GM18499 (cell line): Measurements from ENCODE around the gene LPCAT1.

ENCODE experiments used
- ATAC-seq: cut with Tn5 transposase; IDR thresholded peaks from one replicate; pipeline ENCODE4 v1.9.1; 2021; ENCODE audit warnings: moderate number of reproducible peaks; ENCODE audit not compliant: insufficient read depth, unreplicated experiment

LPCAT1 gene

DNA sequence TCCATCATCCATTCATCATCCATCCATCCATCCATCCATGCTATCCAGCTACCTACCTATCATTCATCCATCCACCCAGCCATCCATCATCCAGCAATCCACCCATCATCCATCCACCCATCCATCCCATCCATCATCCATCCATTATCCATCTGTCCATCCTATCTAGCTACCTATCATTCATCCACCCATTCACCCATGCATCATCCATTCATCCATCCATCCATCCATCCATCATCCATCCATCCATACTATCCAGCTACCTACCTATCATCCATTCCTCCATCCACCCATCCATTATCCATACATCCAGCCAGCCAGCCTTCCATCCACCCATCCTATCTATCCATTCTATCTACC, 104.9 kb downstream of the LPCAT1 start:
- ATAC-seq, result no peak

DNA sequence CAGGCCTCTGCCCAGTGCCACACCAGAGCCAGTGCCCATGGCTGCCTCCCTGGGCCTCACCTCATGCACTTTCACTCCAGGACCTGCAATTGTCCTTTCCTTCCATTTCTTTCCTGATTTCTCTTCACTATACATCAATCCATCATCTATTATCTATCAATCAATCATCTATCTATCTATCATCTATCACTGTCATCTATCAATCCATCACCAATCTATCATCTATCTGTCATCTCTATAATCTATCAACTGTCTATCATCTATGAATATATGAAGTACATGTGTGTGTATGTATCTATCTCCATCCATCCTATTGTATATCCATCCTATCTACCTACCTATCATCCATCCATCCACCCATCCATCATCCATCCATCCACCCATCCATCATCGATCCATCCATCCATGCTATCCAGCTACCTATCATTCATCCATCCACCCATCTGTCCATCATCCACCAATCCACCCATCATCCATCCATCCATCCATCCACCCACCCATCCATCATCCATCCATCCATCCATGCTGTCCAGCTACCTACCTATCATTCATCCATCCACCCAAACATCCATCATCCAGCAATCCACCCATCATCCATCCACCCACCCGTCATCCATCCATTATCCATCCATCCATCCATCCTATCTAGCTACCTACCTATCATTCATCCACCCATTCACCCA, 105.4 kb downstream of the LPCAT1 start:
- ATAC-seq, result no peak

DNA sequence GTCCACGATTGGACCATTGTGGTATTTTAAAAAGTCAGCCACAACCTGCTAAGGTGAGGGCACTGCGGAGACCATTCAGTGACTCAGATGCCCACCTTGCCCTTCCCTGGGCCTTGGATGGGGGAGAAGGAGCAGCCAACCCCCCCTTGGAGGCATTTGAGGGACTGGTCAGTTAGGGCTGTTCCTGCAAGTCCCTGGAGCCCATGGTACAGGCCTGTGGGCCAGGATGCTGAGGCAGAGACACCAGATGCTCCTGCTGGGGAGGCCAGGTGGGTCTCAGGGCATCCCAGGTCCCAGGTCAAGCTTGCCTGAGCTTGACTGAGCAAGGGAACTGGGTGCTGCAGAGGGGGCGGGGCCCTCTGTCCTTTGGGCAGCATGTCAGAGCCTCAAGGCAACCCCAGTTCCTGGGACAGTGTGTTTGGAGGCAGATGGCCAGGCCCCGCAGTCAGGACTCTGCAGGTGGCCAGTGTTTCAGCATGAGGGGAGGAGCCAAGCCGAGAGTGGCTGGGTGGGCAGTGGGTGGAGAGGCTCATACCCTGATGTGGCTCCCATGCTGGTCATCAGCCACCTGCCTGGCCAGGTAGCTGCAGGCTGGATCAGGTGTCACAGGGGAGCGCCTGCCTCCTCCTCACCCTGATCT, 106.1 kb downstream of the LPCAT1 start:
- no peak for ATAC-seq

DNA sequence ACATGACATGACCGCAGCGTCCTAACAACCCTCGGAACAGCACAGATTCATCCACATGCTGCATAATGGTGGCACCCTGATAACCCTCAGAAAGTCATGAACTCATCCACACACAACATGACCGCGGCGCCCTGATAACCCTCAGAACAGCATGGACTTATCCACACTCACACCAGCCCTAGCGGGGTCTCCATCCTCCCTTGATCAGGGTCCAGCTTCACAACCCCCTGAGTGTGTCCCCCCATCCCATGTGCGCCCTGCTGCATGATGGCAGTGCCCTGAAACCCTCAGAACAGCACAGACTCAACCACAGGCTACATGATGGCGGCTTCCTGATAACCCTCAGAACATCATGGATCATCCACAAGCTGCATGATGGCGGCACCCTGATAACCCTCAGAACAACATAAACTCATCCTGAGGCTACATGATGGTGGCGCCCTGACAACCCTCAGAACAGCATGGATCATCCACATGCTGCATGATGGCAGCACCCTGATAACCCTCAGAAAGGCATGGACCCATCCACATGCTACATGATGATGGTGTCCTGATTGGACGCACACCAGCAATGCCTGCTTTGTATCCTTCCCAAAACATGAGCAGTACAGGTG, 106.8 kb downstream of the LPCAT1 start:
- no peak for ATAC-seq

DNA sequence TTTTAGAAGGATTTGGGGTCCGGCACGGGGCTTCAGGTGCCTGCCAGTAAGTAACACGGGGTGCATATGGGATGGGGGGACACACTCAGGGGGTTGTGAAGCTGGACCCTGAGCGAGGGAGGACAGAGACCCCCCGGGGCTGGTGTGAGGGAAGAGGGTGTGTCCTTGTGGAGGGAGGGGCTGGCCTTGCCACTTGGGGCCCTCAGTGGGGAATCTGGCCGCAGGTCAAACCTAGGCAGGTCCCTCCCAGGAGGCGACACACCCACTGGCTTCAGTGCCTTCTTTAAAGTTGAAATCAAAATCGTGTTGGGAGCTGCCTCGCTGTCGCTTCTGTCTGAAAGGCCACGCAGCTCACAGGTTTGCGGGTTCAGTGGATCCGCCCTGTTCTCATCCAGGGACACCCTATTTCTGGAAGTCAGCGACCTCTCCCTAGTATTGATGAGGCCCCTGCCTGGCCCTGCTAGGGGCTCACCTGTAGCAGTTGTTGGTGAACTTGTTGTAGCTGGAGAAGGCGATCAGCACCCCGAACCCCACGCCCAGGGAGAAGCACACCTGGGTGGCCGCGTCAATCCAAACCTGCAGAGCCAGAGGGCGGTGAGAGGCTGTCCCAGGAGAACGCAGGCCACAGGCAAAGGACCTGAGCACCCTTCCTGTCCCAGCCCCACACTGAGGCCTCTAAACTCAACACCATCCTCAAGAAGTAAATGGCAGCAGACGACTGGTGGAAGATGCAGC, 108.0 kb downstream of the LPCAT1 start:
- no peak for ATAC-seq

DNA sequence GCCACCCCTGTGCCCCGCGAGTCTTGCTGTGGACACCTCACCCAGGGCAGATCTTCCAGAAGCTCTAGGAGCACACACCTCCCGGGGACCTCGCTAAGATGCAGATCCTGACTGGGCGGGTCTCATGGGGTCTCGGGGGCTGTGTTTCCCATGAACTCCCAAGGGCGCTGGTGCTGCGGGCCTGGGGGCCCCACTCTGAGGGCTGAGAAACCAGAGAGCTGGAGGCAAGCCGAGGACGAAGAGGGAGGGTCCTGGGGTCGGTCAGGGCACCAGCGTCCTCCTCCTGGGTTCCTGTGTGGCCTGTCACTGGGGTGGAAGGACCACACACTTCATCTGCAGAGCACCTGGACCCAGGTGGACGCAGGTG, 108.7 kb downstream of the LPCAT1 start:
- no peak for ATAC-seq

DNA sequence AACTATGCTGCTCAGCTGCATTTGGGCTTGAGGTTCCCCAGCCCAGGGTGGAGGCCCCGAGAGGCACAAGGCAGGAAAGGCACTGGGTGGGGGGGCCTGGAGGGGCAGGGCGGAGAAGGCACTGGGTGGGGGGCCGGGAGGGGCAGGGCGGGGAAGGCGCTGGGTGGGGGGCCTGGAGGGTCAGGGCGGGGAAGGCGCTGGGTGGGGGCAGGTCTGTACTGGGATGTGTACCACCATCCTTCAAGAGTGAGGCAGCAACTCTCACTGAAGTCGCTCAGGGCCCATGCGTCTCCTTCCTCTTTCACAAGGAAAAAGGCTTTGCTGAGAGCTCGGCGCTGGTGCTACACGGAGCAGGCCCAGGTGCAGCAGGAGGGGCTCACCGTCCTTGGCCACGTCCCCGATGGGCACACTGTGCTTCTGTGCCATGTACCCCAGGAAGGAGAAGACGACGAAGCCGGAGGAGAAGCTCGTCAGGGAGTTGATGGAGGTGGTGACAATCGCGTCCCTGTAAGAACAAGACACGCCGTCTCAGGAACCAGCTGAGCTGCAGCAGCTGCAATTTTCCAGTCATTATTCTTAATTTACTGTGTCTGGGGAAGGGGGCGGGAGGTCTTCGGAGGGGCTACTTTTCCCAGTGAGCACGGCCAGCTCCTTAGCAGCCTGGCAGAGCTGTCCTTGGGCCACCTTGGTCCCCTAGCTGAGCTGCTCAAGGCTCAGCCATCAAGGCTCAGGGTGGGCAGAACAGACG, 109.3 kb downstream of the LPCAT1 start:
- ATAC-seq, result no peak

DNA sequence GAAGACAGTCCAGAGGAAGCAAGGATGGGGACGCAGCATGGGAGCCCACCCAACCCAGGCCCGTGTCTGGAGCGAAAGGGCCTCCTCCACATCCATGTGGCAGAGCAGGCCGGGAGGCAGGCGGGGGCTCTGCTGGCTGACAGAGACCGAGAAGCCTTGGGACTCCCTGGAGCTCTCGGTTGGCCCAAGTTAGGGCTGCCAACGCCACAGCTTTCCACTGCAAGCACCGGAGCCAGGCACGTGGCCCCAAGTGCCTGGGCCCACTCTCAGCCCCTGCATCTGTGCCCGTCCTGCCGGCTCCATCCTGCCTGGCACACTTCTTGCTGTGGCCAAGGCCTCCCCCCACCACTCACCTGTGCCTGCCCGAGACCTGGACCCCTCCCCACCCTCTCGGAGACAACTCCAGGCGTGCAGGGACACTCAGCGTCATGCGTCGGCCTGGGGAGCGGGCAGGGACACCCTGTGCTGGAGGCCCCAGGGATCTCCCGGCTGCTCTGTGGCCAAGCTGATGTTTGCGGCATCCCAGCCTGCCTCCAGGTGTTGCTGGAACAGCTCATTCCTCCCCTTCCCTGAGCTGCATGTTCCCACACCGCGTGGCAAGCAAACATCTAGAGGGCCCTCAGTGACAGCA, 110.0 kb downstream of the LPCAT1 start:
- no peak for ATAC-seq

DNA sequence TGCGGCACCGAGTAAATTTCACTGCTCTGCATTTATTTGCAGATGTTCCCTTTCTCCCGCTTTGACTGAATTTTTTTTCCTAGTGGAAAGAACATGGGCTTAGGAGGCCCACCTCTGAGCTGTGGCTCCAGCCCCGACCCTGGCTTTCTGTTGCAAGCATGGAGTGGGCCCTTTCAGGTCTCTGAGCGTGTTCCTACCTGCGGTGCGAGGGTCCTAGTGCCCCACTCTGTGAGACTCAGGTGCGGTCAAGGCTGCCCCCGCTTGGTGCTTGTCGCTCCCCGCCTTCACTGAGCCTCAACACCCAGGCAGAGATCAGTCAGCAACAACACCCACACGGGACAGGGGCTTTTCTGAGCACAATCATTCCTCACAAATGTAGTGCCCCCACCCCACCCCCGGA, 110.5 kb downstream of the LPCAT1 start:
- ATAC-seq, result no peak

DNA sequence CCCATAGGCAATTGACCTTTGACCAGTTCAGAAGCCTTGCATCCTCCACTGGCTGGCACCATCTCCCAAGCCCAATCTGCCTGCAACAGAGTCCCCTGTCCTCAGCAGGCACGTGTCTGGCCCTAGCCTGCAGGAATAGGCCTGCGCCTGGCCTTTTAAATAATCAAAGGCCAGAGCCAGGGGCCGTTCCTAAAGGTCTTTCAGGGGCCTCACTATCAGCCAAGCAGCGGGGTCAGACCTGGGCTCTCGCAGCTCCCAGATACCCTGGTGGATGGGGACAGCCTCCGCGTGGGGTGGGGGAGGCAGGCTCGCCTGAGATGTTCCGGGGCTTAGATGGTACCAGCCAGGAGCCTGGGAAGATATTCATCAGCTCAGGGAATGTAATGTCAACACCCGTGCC, 111.1 kb downstream of the LPCAT1 start:
- no peak for ATAC-seq

DNA sequence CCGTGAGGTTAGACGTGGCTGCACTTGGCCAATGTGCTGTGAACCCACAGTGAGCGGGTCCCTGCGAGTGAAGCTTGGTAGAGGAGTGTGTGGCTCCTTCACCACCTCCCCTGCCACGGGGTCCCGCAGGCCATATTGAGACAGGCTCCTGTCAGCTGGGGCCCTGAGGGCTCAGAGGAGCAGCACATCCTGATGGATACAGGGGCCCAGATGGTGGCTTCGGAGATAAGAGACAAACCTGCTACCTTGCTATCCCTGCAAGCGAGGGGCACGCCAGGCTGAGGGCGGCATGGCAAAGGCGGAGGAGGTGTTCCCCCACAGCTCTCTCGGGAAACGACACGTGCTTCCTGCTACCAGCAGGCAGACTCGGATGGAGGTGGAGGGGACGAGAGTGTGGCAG, 111.6 kb downstream of the LPCAT1 start:
- no peak for ATAC-seq
